GDM1 (cell line): Measurements from ENCODE around the gene TTLL7.
A peak's percentile ranks its signal among the peaks of the same experiment; 100 is the strongest.

Source experiments
- DNase-seq: peaks from one replicate; lab custom pipeline; 2025; lab: John Stamatoyannopoulos, UW

The TTLL7 gene

GRCh38 chr1:83998498-83999315 lies at the start of gene TTLL7:
TSS of gene TTLL7 (minus strand) at chr1:83999132. CDS start at chr1:83952211, 46,921 bp downstream.
- peak; percentile 38 for DNase-seq

GRCh38 chr1:84042461-84042860 lies 43.5 kb upstream of the TTLL7 start:
- no peak for DNase-seq

DNA sequence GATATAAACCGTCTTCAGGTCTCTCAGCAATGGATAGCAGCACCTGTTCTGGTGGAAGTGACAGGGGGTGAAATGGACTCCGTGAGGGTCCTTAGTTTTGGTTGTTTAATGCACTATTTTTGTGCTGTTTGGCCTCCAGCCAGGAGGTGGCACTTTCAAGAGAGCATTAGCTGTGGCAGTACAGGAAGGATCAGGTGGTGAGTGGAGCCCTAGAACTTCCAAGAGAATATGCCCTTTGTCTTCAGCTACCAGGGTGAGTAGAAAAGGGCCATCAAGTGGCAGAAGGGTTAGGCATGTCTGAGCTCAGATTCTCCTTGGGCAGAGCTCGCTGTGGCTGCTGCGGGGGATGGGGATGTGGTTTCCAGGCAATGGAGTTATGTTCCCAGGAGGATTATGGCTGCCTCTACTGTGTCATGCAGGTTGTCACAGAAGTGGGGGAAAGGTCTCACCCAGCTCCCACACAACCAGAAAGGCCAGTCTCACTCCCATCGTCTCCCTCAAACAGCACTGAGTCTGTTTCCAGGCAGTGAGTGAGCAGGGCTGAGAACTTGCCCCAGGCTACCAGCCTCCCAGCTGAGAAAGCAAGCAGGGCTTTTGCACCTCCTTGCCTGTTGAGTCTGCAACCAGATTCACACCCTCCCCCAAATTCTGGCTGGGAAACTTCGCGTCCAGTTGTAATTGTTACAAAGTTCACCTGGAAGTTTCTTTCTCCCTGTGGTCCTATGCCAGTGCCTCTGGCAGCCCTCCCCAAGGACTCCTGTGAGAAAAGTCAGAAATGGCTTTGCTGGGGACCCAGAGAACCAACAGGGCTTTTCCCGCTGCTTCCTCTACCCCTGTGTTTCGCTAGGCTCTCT lies 39.1 kb upstream of the TTLL7 start:
- DNase-seq, result no peak

- DNase-seq, result no peak
Observed at GRCh38 chr1:84031802-84032327, 32.9 kb upstream of the TTLL7 start.

GRCh38 chr1:84027368-84027767 lies 28.4 kb upstream of the TTLL7 start:
- no peak for DNase-seq

DNA sequence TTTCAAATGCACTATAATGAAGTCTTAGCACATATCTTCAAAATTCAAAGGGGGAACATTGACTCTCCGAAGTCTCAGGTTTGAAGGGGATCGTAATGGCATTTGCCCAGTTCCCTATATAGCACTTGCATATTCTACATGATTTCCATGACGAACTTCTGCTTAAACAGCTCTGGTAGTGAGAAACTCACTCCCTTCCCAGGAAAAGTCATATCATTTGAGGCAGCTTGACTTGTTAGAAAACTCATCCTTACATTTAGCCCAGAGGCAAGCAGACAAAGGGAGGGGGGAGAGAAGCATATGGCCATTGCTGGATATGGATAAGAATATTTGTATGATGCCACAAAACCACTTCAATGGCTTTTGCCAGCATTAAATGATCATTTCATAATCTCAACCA lies 27.0 kb upstream of the TTLL7 start:
- DNase-seq, result no peak

DNA sequence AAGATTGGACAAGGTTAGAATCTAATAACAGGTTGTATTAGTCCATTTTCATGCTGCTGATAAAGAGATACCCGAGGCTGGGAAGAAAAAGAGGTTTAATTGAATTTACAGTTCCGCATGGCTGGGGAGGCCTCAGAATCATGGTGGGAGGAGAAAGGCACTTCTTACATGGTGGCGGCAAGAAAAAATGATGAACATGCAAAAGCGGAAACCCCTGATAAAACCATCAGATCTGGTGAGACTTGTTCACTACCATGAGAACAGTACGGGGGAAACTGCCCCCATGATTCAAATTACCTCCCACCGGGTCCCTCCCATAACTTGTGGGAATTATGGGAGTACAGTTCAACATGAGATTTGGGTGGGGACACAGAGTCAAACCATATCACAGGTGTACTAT lies 22.9 kb upstream of the TTLL7 start:
- no peak for DNase-seq

DNA sequence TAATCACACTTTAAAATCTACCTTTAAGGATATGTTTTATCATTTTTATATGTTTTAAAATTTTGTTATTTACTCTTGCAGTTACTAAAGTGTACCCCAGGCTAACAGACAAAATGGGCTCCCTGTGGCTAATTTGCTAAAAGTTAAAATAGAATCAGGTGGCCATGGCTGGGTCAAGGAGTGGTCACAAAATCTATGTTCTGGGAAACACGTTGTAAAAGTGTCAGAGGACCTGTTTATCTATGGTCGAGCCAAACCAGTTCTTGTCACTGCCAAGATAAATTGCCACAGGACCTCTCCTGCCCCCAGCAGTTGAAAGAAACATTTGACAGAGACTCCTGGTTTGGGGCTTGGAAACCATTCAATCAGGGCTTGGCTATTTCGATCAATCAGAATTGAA lies 21.2 kb upstream of the TTLL7 start:
- no peak for DNase-seq

DNA sequence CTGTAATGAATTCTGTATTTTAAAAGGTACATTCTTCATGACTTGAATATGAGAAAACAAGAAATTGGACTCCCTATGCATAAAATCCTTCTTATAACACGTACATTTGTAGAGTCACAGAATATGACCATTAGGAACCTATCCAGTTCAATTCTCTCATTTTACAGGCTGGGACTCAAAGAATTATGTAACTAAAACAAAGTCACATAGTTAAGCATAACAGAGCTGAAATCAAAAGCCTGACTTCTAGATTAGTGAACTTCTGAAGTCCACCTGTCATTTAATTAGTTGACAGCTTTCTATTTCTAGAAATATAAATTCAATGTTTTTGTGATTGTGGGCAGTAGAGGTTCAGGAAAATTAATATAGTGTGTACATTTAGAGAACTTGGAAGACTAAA lies 20.3 kb upstream of the TTLL7 start:
- no peak for DNase-seq

- DNase-seq, result no peak
Observed at GRCh38 chr1:84013708-84014107, 14.8 kb upstream of the TTLL7 start.

GRCh38 chr1:84012018-84012417 lies 13.1 kb upstream of the TTLL7 start:
- DNase-seq, result no peak

GRCh38 chr1:84010136-84010535 lies 11.2 kb upstream of the TTLL7 start:
- DNase-seq, result no peak

DNA sequence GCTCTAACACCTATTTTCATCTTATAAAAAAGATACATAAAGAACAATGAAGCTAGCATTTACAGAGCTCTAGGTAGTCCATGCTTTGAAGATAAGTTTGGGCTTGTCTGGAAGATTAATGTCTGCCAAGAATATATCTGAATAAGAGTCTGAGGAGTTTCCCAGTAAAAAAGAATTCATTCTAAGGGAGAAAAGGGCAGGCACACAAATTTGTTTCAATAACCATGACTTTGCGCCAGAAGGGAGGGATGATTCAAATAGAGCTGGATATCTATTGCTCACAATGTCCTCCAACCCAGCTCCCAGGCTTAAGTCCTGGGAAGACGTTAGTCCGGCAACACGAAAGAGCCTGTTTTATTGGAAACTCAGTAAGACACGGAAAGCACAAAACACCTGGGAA lies 9.7 kb upstream of the TTLL7 start:
- no peak for DNase-seq

DNA sequence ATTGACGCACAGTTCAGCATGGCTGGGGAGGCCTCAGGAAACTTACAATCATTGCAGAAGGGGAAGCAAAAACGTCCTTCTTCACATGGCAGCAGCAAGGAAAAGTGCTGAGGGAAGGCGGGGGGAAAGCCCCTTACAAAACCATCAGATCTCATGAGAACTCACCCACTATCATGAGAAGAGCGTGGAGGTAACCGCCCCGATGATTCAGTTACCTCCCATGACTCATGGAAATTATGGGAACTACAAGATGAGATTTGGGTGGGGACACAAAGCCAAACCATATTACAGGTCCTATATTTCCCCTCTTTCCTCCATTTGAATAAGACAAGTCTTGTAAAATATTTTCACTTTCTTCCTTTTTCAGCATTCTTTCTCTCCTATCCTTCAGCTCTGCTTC lies 7.7 kb upstream of the TTLL7 start:
- no peak for DNase-seq

- DNase-seq, result no peak
Observed at GRCh38 chr1:84001501-84001900, 2.6 kb upstream of the TTLL7 start.

- no peak for DNase-seq
Observed at GRCh38 chr1:84000954-84001495, 2.1 kb upstream of the TTLL7 start.

DNA sequence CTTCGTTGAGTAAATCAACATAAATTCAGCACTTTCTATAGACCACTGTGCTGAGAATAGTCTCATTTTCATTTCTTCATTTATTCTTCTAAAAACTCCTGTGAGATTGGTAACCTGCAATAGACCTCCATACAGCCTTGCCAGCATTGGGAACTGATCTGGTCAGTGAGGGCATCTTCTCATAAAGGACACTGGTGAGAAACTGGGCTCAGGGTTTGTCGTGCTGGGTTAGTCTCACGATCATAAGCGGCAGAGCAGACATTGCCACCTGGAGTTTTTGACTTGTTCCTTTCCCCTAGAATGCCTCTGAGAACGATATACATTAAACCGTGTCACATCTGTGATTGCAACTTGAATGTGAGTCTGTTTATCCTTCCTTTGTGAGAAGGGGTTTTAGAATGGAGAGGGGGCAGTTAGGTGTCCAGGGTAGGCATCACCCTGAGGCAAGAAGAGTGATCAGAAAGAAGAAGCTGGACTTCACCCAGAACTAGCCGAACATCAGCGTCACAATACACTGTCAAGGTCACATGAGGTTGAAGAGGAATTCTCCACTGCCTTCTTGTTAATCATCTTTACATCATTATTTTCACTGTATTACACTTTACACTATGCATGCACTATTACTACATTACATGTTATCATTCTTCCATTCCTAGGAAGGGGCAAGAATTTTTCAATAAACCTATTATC lies 1.4 kb upstream of the TTLL7 start:
- no peak for DNase-seq

GRCh38 chr1:83999316-83999819 lies 436 bp upstream of the TTLL7 start:
- DNase-seq, result peak; percentile 38

DNA sequence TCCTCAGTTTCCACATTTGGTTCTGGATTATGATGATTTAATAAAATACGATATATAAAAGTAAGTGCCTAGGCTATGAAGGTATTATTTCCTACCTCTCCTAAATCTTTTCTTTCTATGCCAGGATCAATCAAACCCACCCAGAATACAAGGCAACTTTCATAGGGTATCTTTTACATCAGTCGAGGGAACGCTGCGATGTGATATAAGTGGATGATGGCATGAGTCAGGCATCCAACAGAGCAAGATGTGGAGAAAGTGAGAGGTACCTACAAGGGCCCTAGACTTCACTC lies 781 bp downstream of the TTLL7 start:
- no peak for DNase-seq

- no peak for DNase-seq
Observed at GRCh38 chr1:83997631-83998030, 1.3 kb downstream of the TTLL7 start.

GRCh38 chr1:83996621-83997020 lies 2.3 kb downstream of the TTLL7 start:
- DNase-seq, result no peak

DNA sequence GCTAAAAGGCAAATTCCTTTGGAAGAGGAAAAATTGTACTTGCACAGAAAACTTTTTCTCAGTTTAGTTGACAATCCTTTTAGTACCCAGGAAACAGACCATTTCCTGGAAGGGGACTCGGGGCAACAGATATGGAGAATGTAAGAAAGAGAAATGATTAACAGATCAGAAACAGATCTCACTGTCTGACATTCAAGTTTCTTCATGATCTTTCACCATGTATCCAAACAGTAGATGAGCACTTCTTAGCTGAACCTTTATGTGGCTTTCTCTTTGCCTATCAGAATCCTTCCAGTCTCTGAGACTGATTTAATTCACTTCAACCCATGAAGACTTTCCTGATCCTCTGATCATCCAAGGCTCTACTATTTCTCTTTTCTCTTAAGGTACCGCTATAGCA lies 2.7 kb downstream of the TTLL7 start:
- DNase-seq, result no peak
